ENCODE measurements around the gene TRIM24. TPM values are rescaled to one million over a fixed set of nuclear protein-coding genes. Genes with fewer than 3 reads are reported as not detected.
"Not testable (repeated sequence)": the region's sequence is repeated elsewhere in the genome, so short reads cannot be mapped to it uniquely, and the experiment has no call there.

The TRIM24 gene
- total RNA-seq, 2 donors from 2014 or later: 20.0 to 20.3 TPM

DNA sequence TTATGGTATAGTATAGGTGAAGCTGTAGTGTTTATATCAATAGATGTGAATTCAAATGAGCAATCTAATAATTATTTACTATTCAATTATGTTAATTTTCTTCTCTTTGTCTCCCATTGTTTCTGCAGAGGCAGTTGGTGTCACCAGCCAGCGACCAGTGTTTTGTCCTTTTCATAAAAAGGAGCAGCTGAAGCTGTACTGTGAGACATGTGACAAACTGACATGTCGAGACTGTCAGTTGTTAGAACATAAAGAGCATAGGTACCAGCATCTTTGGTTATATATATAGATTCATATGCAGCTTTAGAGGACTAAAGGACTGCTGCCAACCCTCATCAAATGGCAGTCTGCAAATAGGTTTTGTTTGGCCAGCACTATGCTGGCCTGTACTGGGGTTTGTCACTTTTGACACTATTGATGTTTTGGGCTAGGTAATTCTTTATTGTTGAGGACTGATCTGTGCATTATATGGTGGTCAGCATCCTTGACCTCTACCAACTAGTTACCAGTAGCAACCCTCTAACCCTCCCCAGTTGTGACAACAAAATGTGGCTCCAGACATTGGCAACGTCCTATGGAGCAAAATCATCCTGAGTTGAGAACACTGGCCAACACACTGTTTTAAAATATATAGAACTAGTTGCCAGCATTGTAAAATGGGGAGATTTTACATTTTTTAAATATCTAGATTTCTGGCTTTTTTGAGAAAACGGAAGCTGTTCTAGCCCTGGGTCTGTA, 59.2 kb downstream of the TRIM24 start:
- no peak for DNase-seq
- no peak for ATAC-seq
- intact Hi-C loops (cut with DNase I, micrococcal nuclease): no loop called here

DNA sequence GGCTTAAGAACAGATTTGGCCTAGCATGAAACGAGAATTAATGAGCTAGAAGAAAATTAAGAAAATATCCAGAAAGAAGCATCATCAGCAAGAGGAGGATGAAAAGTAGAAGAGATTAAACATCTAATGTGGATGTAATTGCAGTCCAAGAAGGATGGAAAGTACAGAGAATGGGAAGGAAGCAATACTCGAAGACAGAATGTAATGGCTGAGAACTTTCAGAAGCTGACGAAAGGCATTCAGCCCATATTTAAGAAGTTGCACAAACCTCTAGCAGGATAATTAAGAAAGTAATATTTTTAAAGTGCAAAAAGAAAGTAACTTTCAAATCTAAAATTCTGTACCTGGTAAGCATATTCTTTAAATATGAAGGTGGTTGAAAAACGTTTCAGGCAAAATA, 60.7 kb downstream of the TRIM24 start:
- no peak for ATAC-seq
- intact Hi-C loops (cut with DNase I, micrococcal nuclease): no loop called here
- no peak for DNase-seq

DNA sequence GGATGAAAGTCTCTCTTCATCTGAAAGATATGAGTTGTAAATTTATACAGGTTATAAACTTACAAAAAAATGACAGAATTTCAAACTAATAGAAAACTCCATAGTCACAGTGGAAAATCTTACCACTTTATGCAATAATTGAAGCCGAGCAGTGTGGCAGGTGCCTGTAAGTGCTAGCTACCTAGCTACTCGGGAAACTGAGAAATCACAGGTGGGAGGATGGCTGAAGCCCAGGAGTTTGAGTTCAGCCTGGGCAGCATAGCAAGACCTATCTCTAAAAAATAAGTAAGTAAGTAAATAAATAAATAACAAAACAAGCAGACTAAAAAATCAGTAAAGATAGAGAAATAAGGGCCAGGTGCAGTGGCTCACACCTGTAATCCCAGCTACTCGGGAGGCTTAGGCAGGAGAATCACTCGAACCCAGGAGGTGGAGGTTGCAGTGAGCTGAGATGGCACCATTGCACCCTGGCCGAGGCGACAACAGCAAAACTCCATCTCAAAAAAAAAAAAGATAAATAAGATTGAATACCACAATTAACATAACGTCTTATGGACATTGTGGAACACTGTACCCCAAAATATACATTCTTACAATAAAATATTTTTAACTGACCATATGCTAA, 61.9 kb downstream of the TRIM24 start:
- no peak for DNase-seq
- ATAC-seq: no peak
- intact Hi-C loops (cut with DNase I, micrococcal nuclease): no loop called here

DNA sequence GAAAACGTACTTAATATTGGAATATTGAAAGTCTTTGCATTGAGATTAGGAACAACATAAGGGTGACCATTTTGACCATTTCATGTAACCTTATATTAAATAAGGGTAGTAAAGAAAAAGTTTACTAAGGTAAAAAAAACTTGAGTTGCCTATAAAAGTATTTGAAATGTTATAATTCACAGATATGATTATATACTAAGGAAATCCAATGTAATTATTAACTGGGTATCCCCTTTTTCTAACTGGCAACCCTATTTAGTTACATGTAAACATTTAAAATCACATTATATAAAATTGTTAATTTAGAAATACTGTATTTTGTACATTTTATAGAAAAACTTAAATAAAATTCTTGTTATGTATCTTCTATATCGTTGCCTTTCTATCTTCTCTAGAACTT, 64.2 kb downstream of the TRIM24 start:
- intact Hi-C loops (cut with DNase I, micrococcal nuclease): no loop called here
- ATAC-seq: no peak
- no peak for DNase-seq

DNA sequence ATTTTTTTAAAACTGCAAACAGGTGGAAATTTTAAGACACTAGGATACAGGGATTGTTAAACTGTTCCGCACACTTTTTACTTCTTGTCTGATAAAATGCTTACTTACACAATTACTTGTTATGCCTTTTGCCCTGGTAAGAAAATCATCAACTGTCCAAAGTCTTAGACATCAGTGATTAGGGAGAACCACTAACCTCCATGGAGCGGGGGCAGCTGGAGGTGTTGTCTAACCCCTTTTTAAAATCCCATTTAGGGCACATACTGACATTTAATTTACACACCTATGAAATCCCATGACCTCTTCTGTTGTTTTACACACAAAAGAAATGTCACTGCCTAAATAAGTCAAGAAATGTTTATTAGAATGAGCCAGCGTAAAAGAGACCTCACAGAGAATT, 65.7 kb downstream of the TRIM24 start:
- ATAC-seq (no peak), DNase-seq (no peak)
- intact Hi-C loops (cut with DNase I, micrococcal nuclease): no loop called here

DNA sequence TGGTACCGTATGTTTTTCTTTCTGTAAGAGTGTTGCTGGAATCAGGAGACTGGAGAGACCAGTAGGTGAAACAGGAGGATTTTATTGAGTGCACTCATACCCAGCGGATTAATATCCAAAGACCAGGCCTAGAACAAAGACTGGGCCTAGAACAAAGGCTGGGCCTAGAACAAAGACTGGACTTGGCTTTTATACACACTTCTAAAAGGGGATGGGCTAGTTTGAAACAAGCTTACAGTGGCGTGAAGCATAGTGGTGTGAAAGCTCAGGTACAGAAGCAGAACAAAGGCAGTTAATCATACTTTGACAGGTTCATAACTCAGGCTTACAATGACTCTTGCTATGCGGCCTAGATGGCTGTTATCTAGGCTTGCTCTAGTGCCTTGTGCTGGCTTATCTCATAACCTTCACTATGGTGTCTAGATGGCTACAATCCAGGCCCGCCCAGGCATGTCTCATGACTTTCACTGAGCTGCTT, 67.7 kb downstream of the TRIM24 start:
- intact Hi-C loops (cut with DNase I, micrococcal nuclease): no loop called here
- ATAC-seq: no peak

DNA sequence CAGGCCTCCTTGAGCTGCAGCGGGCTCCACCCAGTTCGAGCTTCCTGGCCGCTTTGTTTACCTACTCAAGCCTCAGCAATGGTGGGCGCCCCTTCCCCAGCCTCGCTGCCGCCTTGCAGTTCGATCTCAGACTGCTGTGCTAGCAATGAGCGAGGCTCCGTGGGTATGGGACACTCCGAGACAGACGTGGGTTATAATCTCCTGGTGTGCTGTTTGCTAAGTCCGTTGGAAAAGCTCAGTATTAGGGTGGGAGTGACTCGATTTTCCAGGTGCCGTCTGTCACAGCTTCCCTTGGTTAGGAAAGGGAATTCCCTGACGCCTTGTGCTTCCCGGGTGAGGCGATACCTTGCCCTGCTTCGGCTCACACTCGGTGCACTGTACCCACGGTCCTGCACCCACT, 76.8 kb downstream of the TRIM24 start:
- intact Hi-C loops (cut with DNase I, micrococcal nuclease); ATAC-seq: not testable (repeated sequence)

More for the DNA sequence above, 67.7 kb downstream of the TRIM24 start:
- DNase-seq: no peak

DNA sequence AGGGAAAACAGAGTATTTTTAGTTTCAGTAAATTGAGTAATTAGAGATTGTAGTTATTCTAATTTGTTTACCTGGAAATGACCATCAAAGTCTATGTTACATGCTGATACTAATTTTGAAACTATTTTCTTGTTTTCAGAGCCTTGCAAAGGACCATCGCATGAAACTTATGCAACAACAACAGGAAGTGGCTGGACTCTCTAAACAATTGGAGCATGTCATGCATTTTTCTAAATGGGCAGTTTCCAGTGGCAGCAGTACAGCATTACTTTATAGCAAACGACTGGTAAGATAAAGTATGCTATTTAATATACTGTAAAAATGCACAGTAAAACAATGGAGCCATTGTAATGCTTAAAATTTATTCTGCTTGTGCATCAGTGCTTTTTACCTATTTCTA, 78.5 kb downstream of the TRIM24 start:
- DNase-seq: no peak
- ATAC-seq: no peak
- intact Hi-C loops (cut with DNase I, micrococcal nuclease): no loop called here

More for the DNA sequence above, 76.8 kb downstream of the TRIM24 start:
- DNase-seq: not testable (repeated sequence)

DNA sequence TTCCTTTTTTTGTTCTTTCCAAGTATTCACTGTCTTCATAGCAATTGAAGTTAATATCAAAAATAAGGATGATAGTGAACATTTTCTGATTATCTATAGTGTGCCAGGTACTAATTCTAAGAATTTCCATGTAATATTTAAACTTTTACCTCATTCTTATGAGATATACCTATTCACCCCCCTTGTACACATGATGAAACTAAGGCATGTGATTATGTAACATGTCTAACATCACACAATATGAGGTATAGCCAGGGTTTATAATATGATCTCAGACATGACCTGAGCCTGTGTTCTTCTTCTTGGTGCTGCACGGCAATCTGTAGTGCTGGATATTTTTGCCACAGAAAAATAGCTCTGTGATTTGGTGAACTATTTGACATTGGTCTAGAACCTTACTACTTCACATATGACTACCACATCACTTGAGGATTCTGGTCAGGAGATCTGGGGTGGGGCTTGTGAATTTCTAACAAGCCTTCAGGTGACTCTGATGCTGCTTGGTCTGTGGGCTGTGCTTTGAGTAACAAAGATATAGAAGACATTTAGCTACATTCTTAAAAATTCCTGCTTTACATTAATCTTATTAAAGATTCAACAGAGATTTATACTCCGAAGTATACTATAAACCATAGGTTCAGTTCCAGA, 79.1 kb downstream of the TRIM24 start:
- ATAC-seq (no peak), DNase-seq (no peak)
- intact Hi-C loops (cut with DNase I, micrococcal nuclease): no loop called here

DNA sequence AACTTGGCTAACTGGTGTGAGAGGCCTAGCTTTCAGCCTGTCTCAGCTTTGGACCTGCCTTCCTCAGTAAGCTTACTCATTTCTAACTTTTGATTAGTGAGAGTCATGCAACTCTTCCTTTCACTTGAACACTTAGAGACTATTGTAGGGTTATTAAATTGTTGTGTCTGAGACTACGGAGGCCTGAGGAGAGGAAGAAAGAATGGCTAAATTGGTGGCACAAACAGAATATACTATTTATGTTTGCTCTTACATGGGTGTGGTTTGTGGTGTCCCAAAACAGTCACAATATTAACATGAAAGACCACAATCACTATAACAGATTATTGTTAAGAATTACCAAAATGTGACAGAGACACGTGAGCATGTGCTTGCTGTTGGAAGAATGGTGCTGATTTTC, 82.1 kb downstream of the TRIM24 start:
- no peak for DNase-seq
- ATAC-seq: no peak
- intact Hi-C loops (cut with DNase I, micrococcal nuclease): no loop called here

DNA sequence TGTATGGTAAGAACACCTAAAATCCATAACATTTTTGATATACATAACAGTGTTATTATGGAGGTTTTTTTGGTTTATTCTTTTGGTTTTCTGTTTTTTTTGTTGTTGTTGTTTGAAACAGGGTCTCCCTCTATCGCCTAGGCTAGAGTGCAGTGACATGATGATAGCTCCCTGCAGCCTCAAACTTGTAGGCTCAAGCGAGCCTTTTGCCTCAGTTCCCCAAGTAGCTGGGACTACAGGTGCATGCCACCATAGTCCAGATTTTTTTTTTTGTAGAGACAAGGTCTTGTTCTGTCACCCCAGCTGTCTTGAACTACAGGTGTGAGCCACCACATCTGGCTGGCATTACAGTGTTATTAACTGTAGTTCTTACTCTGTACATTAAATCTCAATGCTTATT, 83.7 kb downstream of the TRIM24 start:
- no peak for DNase-seq
- intact Hi-C loops (cut with DNase I, micrococcal nuclease): no loop called here
- ATAC-seq: no peak

DNA sequence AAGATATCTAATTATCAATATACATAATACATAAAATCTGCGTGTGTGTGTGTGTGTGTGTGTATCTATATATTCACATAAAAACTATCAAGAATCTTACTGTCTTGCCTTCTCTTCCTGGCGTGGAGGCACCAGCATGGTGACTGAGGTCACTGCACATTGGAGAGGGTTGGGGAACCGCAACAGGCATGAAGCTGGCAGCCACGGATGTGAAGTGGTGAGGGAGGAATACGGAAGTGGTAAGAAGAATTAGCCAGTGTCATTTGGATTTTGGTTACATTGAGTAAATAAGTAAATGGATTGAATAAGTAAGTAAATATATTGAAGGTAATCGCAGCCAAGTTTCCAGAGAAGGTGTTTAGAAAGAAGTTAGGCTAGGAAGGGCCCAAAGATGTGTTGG, 85.1 kb downstream of the TRIM24 start:
- intact Hi-C loops (cut with DNase I, micrococcal nuclease): no loop called here
- ATAC-seq (no peak), DNase-seq (no peak)

DNA sequence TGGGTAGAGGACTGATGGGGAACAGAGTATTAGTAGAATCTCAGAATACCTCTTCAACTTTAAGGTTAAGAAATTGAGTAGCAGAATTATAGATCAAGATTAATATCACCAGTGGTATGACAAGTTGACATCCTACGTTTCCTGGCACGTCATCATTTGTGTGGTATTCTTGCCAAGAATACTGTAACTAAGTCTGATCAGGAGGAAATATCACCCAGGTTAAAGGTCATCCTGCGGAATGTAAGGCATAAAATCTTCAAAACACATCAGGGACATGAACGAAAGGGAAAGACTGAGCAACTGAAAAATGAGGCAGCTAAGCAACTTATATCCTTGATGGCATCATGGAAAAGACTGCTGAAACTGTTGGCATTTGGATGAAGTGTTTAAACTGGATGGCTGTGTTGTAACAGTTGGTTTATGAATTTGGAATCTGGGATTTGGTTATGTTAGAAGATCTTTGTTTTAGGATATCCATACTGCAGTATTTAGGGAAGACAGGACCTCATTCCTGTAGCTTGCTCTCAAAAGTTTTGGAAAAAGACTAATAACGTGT, 86.1 kb downstream of the TRIM24 start:
- ATAC-seq (no peak), DNase-seq (no peak)
- intact Hi-C loops (cut with DNase I, micrococcal nuclease): no loop called here

DNA sequence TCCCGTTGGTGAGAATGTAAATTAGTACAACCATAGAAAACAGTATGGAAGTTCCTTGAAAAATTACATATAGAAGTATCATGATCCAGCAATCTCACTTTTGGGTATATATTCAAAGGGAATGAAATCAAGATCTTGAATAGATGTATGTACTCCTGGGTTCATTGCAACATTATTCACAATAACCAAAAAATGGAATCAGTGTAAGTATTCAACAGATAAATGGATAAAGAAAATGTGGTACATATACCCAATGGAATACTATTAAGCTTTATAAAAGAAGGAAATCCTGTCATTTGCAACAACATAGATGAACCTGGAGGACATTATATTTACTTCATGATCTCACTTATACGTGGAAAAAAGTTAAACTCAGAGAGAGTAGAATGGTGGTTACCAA, 86.8 kb downstream of the TRIM24 start:
- DNase-seq (no peak), ATAC-seq (no peak)
- intact Hi-C loops (cut with DNase I, micrococcal nuclease): no loop called here

DNA sequence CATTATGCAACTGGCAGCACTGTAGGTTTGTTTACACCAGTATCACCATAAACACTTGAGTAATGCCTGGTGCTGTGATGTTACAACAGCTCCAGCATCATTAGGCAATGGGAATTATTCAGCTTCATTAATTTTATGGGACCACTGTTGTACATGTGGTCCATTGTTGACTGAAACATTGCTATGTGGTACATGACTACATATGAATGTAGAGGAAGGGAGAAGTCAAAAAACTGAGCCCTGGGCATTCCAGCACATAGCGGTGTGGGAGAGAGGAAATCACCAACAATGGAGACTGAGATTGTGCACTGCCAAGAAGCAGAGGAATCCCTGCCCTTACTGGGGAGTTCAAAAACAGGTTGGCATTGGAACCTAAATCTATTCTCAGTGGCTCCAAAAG, 89.0 kb downstream of the TRIM24 start:
- DNase-seq (no peak), ATAC-seq (no peak)
- intact Hi-C loops (cut with DNase I, micrococcal nuclease): no loop called here

DNA sequence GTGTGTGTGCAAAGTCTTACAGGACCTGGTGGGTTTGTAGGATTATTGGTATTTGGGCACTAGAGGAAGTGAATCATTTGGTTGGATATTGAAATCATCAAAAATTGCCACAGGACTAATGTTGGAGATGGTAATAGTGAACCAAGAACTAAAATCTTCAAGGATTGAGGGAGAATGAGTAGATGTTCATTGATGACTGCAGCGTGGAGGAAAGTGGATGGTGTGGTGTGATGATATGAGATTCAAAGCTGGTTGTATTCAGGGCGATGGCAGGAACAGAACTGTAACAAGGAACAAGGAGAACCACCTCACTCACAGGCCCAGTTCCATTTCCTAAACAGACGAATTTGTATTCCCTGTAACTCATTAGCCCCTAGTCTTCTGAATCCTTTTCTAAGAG, 90.3 kb downstream of the TRIM24 start:
- no peak for ATAC-seq
- intact Hi-C loops (cut with DNase I, micrococcal nuclease): no loop called here
- DNase-seq: no peak

DNA sequence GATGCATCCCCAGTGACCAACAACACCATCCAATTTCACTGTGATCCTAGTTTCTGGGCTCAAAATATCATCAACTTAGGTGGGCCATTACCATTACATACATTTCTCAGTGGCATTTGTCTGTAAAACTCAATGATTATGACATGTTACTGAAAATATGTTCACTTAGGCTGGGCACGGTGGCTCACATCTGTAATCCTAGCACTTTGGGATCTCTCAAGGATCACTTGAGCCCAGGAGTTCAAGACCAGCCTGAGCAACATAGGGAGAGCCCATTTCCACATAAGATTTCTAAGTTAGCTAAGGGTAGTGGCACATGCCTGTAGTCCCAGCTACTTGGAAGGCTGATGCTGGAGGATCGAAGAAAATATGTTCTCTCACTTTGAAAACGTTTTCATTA, 91.0 kb downstream of the TRIM24 start:
- DNase-seq (no peak), ATAC-seq (no peak)
- intact Hi-C loops (cut with DNase I, micrococcal nuclease): no loop called here

DNA sequence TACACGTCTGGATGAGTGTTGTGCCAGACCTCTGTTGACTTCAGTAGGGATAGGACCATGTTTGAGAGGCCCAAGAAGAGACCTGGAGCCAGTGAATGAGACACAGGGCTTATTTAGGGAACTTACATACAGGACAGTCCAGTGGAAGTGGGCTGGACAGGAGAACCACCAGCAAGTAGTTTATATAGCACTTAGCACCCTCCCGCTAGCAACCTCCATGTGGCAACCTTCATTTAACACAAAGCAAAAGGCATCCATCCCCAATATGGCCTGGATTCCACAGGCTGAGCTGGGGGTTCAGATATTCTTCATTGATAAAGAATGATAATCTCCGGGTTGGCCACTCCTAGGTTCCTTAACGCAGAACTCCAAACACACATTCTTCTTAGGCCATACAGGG, 93.7 kb downstream of the TRIM24 start:
- intact Hi-C loops (cut with DNase I, micrococcal nuclease): no loop called here

DNA sequence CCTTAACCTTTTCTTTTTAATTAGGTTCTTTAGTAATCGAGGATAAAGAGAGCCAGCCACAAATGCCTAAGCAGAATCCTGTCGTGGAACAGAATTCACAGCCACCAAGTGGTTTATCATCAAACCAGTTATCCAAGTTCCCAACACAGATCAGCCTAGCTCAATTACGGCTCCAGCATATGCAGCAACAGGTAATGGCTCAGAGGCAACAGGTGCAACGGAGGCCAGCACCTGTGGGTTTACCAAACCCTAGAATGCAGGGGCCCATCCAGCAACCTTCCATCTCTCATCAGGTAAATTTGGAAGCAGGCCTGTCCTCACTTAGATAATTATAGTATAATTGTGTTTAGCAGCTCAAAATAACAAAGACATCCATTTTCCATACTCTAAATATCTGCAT, 94.6 kb downstream of the TRIM24 start:
- ATAC-seq (no peak), DNase-seq (no peak)
- intact Hi-C loops (cut with DNase I, micrococcal nuclease): no loop called here

More for the DNA sequence above, 93.7 kb downstream of the TRIM24 start:
- ATAC-seq (no peak), DNase-seq (no peak)

DNA sequence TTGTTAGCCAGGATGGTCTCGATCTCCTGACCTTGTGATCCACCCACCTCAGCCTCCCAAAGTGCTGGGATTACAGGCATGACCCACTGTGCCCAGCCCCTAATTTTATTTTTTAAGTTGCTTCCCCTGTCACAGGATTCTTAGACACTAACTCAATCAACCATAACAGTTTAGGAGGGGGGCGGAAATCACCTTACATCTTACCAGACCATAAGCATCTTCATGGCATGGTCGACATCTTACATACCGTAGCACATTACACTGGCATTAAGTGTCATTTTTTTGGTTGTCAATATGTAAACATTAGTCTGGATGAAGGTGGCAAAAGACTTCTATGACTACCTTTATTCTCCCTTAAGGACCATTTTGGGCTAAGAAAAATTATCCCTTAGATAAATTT, 95.6 kb downstream of the TRIM24 start:
- no peak for ATAC-seq
- no peak for DNase-seq
- intact Hi-C loops (cut with DNase I, micrococcal nuclease): no loop called here

Measured in left colon (tissue), 2 donors.